LNCaP clone FGC (cell line): Measurements from ENCODE around the gene MACROD2.

ENCODE experiments used
- DNase-seq: peaks from one replicate; pipeline ENCODE4 v3.0.0-alpha.2; 2011; ENCODE audit warnings: low read depth
- H3K4me3 ChIP-seq: 2 replicates; pipeline ENCODE4 v1.5.1; 2011; ENCODE audit warnings: mild to moderate bottlenecking, low read depth, low read length, control low read depth
- TF ChIP-seq, protein P1 (sequence below): IDR thresholded peaks from 2 replicates; pipeline ENCODE4 v1.5.1; 2012; ENCODE audit warnings: mild to moderate bottlenecking; ENCODE audit not compliant: control insufficient read depth, insufficient read depth; ENCODE audit errors: extremely low read depth

Gene MACROD2

DNA sequence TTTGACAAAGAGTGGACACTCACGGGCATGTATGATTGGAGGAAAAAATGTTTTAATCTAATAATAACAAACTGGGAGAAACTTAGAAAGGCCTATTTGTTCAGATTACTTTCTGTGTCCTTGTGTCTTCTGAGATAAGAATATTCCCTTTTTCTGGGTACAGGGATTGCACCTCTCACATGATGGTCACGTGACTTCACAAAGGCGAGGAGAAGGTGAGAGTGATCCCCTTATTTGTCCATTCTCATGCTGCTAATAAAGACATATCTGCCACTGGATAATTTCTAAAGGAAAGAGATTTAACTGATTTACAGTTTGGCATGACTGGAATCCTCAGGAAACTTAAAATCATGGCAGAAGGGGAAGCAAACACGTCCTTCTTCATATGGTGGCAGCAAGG lies 1331.8 kb downstream of the MACROD2 start:
- no peak for DNase-seq
- TF ChIP-seq, protein P1, sequence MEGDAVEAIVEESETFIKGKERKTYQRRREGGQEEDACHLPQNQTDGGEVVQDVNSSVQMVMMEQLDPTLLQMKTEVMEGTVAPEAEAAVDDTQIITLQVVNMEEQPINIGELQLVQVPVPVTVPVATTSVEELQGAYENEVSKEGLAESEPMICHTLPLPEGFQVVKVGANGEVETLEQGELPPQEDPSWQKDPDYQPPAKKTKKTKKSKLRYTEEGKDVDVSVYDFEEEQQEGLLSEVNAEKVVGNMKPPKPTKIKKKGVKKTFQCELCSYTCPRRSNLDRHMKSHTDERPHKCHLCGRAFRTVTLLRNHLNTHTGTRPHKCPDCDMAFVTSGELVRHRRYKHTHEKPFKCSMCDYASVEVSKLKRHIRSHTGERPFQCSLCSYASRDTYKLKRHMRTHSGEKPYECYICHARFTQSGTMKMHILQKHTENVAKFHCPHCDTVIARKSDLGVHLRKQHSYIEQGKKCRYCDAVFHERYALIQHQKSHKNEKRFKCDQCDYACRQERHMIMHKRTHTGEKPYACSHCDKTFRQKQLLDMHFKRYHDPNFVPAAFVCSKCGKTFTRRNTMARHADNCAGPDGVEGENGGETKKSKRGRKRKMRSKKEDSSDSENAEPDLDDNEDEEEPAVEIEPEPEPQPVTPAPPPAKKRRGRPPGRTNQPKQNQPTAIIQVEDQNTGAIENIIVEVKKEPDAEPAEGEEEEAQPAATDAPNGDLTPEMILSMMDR: no peak
- H3K4me3 ChIP-seq: no peak overlapping the region

DNA sequence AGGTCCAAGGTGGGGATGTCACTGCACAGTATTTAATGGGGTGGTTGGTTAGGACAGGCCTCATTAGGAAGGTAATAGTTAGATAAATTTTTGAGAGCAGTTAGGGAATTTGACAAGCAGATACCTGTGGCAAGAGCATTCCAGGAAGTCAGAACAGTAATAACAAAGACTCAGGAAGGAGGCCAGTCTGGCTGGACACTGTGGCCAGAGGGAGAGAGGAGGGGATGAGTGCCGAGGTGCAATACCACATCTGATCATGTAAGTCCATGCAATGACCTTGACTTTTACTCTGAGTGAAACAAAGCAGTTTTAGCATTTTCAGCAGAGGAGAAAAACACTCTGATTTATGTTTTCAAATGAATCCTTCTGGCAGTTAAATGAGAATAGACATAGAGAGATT lies 1332.8 kb downstream of the MACROD2 start:
- TF ChIP-seq, protein P1: no peak
- no peak for DNase-seq

DNA sequence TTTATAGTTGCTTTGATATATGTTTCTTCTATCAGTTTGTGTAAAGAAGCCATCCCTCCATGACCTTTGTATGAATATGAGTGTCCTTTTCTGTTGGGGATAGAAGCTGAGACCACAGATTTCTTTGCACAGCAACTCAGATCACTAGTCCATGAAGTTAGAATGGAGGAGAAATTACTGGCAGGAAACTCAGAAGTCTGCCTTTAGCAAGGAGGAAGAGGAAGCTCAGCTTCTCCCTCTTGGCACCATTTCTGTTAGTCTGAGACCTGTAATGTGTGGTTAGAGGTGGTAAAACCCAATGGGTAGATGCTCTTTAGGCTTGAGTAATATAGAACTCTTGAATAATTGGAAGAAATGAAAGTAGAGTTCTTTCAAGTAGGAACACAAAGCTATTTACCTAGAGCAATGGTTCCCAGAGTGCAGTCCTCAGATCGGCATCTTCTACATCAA lies 1337.4 kb downstream of the MACROD2 start:
- H3K4me3 ChIP-seq: no peak overlapping the region
- TF ChIP-seq, protein P1: no peak
- no peak for DNase-seq

More for the DNA sequence above, 1332.8 kb downstream of the MACROD2 start:
- no peak overlapping the region for H3K4me3 ChIP-seq

DNA sequence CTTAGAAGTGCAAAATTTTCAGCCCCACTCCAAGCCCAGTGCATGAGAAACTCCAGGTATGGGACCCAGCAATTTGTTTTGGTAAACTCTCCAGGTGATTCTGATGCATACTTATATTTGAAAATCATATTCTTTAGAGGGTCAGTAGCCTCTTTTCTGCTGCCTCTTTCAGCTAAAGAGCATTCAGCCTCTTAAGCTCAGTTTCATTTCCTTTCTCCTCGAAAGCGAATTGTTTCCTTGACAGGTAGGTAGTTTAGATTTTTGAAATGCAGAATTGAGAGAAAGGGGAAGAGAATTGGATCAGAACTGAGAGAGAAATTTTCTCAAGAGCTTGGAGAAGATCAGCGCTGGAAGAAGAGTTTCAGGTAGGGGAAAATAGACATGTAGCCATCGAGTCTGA lies 1337.9 kb downstream of the MACROD2 start:
- no peak overlapping the region for H3K4me3 ChIP-seq
- TF ChIP-seq, protein P1: no peak
- DNase-seq: no peak

DNA sequence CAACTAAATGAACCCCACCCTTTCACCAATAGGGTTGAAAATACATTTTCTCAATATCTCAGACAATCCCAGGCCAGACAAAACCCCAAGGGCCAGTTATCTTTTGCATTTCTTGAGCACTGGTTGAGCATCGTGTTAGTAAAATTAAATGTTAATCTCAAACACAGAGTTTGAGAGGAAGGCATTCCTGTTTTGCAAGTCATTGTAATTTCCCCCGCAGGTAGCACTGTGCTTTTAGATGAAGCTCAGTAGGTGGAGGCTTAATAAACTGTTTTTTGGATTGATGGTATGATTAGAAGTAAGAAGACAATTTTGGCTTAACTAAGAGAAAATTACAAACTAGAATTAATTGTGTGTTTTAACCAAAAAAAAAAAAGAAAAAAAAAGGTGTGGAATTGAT lies 1340.7 kb downstream of the MACROD2 start:
- no peak for DNase-seq
- no peak overlapping the region for H3K4me3 ChIP-seq
- TF ChIP-seq, protein P1: no peak

DNA sequence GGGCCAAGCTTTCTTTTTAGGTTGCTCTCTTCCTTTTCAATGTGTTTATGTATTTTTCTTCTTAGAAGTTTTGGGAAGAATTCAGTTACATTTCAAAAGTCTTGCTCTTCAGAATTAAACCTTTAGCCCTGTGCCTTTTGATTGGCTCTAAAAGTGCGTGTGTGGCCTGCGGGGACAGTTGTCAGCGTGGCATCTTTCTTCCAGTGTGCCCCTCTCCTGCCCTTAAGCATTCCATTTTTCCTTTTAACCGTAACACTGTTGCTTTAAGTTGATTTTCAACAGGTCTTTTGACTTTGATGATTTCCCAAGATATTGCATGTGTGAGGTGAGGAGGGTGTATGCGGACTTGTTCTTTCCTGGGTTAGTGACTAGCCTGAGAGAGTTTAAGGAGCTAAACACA lies 1341.2 kb downstream of the MACROD2 start:
- H3K4me3 ChIP-seq: no peak overlapping the region
- no peak for DNase-seq
- TF ChIP-seq, protein P1: no peak

DNA sequence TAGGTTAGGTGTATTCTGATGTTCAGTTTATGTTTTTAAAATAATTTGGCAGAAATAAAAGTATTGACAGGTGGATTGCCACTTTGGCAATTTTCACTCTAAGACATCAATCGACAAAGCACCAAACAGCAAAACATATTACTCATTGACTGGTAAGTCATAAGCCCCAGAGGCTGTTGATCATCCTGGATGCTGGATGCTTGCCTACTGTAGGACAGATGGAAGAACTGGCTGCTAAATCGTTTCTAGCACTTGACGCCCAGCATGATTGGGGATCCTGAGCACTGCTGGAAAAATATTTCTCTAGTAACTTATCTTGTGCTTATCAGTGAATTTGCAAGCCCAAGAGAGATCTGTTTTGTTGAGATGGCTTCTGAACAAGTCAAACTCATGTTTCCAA lies 1343.9 kb downstream of the MACROD2 start:
- no peak for DNase-seq

More for the DNA sequence above, 1343.9 kb downstream of the MACROD2 start:
- TF ChIP-seq, protein P1: no peak
- H3K4me3 ChIP-seq: no peak overlapping the region
